Myocyte (in vitro differentiated cells): ENCODE results near the gene PRDM8. TPM values are rescaled to one million over a fixed set of nuclear protein-coding genes. Genes with fewer than 3 reads are reported as not detected.
"Not testable (repeated sequence)": the region's sequence is repeated elsewhere in the genome, so short reads cannot be mapped to it uniquely, and the experiment has no call there.

Source experiments
- DNase-seq: peaks from one replicate; pipeline ENCODE4 v3.0.0-alpha.2; 2012; ENCODE audit warnings: low read depth
- polyA plus RNA-seq: library from polyadenylated mRNA; unstranded; fragments of >200 nt; gene quantifications from one replicate; pipeline ENCODE4 v1.2.1, GENCODE V29; 2012; ENCODE audit warnings: missing spikeins
- total RNA-seq: library from RNA; depleted of rRNA; stranded (reverse); fragments of >200 nt; gene quantifications from 2 replicates; pipeline ENCODE4 v1.2.3, GENCODE V29; 2014

The PRDM8 gene
- 14.7 and 15.4 TPM in 2 replicates for total RNA-seq
- 8.3 TPM for polyA plus RNA-seq

DNA sequence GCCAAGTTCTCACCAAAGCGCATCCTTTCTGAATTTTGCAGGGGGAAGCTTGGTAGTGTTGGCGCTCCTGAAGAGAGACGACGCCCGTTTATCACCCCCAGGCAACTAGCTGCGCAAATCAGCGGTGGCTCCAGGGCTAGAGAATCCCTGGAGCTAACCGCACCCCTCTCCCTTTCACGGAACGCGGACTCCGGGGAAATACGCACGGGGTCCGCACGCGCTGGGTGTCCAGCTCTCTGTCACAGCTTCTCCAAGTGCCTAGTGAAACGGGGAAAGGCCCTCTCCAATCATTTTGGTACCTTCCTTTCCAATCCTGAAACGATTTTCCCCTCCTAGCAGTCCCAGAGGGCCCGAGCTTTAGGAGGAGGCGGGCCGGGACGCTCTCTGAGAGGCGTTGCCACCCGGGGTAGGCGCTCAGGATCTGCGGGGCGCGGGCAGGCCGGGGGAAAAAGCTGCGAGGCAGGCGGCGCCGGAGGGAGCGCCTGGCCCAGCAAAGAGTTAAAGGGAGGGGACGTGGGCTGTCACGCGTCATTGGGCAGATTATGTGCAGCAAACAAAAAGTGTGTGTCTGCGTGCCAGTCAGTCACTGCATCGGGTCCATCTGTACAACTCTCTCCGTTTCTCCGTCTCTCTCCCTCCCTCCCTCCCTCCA, at the start of gene PRDM8:
PRDM8 (plus strand) TSS at position 582 of the 652 bp plus-strand sequence. CDS start 2,578 bp downstream, outside the sequence.
- DNase-seq: no peak

DNA sequence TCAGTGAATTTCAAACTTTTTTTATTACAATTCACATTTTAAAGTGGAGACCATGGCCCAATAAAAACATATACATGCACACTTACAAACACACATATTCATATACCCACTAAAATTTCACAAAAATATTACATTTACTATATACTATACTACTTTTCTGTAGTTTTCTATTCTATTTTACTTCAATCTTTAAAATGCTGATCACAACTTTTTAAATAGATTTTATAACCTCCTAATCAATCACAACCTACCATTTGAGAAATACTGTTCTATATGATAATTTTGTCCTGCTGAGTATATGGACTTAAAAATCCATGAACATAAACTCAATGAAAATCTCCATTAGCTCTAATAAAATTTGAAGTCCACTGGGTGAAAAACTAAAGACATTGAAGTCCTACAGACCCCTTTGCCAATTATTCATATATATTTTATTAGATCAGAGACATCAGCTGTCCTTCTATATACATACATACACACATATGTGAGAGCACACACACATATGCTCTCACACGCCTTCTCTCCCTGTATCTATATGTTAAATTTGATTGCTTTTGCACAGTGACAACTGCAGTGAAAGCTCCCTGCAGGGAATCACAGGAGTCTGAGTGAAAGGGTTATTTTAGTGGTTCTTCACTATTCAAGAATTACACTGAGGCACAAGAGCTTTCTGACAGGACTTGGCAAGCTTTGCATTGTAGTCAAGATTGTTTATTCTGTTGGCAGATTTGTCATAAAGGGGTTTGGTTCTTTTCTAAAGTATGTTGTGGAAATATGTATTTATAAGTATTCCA, 46.7 kb upstream of the PRDM8 start:
- no peak for DNase-seq

DNA sequence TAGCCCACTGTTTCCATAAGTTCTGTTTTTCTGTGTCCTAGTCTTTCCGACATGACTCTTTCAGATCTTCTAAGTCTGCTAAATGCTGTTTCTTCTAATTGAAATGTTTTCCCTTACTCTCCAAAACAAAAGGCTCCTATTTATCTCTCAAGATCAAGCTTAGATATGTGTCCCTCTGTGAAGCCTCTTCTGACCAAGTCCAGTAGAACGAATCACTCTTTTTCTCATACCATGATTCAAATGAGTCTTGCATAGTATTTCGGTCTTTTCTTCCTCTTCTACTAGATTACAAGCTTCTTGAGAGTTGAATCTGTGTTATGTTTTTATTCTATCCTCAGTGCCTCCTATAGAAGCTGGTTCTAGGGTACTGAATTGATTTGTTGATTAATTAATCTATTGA, 45.3 kb upstream of the PRDM8 start:
- DNase-seq: no peak

DNA sequence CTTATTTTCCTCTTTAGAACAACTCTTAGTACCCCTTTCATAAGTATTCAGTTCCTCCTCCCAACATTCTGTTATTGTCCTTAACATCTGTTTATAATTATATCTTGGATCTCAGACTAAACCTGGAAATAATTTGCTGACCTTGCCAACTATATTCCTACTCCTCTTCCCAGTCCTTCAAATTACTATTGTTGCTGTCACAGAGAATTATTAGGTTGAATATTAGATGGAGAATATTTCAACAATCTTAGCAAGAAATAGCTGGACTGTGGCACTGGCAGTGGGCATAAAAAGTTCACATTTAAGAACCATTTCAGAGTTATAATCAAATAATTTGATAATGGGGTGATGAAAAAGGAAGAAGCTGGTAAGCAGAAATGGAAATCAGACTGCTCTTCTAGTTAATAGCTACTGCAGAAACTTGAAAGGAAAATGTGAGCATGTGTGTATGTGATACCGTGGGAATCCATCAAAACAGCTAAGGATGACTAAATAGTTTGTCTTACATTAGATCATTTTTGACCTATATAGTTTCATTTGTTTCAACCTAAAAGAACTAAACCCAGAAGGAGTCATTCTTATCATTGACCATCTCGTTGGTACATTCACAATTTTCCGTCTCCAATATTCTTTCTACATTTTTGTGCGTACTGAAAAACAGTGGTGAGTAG, 43.3 kb upstream of the PRDM8 start:
- no peak for DNase-seq

DNA sequence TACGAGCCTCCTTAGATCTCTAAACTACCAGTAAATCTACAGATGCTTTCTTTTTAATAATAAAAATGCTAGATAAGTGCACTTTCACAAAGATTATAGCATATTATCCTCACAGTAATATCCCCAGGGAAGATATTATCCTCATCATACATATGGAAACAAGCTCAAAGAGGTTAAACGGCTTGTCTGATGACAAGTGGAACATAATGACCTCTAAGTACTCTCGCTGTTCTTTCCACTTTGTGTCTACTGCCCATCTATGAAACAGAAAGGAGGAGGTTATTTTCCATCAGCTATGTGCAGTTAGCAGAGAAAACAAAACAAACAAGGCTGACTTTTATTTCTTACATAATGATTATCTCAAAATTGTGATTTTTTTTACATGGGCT, 42.8 kb upstream of the PRDM8 start:
- DNase-seq: no peak

DNA sequence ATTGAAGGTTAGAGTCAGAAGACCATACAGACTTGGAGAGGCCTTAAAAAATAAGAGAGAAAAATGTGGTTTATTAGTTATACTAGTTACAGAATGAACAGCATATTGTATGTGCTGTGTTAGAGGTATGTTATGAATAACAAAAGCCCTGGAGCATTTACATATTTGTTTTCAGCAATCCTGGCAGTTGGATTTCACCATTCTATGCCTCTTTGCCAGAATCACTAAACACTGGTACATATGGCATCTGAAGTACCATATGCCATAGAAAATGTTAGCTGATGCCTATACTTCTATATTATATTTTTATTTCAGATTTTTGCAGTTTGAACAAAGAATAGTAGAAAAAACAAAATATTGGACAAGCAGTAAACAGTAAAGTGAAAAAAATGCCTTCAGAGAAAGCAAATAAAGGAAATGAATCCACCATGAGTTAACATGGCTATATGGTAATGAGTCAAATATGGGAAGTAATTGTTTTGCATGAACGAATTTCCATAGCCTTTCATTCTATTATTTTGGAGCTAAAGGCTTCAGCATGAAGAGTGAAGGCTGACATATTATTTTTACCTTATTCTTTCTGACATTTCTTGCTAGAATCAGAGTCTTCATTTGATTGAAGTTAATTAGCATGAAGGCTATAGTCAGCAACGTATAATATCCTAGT, 41.9 kb upstream of the PRDM8 start:
- DNase-seq: no peak

DNA sequence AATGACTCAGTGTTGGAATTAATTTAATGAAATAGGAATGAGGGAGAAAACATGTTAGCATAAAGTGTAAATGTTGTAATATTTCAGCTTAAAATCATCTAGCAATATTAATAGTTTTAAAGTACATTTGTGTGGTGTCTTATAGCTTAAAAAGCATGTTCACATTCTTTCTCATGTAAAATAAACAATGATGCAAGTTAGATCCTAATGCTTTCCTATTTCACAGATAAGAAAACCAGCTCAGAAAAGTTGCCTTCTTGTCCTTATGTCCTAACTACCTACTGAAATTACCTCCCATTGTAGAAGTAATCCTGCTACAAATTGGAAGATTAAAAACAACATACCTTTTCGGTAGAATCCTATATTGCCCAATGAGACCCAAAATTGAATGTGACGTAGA, 40.9 kb upstream of the PRDM8 start:
- no peak for DNase-seq

DNA sequence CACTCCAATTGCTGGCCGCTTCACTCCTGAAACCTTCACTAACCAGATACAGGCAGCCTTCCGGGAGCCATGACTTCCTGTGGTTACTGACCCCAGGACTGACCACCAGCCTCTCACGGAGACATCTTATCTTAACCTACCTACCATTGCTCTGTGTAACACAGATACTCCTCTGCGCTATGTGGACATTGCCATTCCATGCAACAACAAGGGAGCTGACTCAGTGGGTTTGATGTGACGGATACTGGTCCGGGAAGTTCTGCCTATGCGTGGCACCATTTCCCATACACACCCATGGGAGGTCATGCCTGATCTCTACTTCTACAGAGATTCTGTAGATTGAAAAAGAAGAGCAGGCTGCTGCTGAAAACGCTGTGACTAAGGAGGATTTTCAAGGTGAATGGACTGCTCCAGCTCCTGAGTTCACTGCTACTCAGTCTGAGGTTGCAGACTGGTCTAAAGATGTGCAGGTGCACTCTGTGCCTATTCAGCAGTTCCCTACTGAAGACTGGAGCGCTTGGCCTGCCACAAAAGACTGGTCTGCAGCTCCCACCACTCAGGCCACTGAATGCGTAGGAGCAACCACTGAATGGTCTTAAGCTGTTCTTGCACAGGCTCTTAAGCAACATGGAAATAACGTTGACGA, 35.8 kb upstream of the PRDM8 start:
- DNase-seq: no peak

DNA sequence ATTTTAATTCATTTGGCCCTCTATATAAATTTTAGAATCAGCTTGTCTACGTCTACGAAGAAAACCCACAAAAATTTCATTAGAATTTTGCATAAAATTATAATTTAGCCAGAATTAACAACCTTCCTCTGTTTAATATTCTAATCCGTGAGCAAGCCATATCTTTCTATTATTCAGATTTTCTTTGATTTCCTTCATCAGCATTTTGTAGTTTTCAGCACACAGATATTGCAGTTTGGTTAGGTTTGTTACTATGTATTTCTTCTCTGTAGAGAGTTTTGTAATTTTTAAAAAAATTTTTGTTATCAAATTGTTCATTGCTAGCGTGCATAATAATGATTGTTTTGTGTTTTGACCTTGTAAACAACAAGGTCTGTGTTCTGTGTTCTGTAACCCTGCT, 34.9 kb upstream of the PRDM8 start:
- DNase-seq: no peak

DNA sequence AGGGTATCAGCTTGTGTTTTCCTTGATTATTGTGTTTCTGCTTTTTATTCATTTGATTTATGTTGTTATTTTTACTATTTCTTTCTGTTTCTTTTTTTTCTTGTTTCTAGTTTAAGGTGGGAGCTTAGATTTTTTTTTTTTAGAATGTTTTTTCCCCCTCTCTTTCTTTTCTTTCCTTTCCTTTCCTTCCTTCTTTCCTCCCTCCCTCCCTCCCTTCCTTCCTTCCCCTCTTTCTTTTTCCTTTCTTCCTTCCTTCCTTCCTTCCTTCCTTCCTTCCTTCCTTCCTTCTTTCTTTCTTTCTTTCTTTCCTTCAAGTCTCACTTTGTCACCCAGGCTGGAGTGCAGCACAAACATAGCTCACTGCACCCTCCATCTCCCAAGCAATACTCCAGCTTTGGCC, 31.4 kb upstream of the PRDM8 start:
- no peak for DNase-seq

DNA sequence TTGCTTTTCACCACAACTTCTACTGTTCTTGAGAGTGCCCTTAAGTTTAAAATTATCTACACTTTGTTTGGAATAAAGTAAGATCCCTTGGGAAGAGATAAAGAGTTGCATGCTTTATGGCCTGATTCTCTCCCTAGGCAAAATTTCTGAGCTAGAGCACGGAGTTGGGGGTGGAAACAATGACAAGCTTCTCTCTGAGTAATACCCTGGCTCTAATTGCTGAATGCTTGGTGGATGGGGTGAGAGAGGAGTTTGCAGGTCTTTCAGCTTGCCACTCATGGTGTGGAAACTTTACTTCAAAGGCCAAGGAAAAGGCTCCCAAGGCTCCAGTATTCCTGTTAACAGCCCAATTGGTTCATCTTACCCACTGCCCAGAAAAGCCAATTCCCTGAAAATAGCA, 26.1 kb upstream of the PRDM8 start:
- DNase-seq: no peak

DNA sequence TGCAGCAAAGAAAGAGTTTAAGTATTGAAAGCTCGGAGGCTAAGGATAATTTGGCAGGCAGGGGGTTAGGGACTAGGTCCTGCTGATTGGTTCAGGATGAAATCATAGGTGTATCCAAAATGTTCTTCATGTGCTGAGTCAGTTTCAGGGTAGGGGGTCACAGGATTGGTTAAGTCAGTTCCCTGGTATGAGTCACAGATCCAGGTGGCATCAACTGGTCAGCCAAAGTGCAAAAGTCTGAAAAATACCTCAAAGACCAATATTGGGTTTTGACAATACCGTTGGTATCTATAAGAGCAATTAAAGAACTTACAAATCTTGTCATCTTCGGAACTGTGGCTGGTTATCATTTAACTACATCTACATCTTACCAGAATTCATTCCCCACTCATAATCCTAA, 25.6 kb upstream of the PRDM8 start:
- no peak for DNase-seq

DNA sequence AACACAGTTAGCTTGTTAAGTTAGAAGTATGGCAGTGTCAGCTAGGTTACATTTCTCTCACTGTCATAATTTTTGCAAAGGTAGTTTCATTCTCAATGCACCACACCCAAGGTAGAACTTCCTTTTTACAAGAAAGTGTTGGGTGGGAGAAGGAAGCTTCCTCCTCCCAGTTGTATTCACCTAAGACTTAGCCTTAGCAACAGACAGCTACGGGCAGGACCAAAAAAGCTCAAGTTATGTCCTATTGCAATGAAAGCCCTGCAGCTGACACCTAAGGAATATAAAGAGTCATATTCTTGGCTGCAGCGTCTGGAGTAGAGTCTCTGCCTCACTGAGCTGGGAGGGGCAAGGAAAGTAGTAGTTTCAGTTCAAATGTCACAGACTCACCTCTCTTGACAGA, 25.1 kb upstream of the PRDM8 start:
- no peak for DNase-seq

DNA sequence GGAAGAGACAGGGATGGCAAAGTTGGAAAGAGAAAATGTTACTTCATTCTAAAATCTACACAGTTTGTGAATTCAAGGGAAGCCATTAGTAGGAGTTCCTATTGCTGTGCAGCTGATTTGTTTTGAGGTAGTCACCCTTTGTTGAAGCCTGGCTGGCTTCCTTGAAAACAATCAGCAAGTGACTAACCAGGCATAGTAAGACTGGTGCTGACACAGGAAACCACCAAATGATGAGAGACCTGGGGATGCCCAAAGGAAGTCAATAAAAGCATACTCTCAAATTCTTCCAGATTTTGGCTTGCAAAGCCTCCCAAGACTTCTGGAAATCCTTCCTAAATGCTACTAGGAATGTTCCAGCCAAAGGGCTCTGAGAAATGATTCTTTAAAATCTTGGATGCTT, 23.9 kb upstream of the PRDM8 start:
- peak; percentile 44 for DNase-seq

DNA sequence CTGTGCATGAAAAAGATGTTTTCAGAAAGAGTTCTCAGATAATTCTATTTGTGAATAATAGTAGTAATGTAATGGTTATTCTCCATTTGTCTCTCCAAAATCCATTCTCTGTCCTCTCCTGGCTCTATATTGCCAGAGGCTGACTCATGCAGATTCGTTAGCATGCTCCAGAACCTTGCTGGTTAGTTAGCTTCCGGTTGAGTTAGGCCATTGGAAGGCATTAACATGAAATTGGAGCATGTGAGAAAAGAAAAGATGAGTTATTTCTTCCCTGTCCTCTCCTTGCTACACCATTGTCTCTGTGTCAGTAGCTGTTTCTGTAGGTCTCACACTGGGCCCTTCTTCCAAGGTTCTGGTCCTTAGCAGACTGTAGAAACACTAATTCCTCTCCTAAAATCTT, 23.5 kb upstream of the PRDM8 start:
- DNase-seq: no peak

DNA sequence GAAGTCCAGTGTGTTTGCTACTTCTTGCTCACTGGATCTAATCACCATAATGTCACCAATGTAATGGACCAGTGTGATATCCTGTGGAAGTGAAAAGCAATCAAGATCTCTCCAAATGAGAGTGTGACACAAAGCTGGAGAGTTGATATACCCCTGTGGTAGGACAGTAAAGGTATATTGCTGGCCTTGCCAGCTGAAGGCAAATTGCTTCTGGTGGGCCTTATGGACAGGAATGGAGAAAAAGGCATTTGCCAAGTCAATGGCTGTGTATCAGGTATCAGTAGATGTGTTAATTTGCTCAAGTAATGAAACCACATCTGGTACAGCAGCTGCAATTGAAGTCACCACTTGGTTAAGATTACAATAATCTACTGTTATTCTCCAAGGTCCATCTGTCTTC, 19.5 kb upstream of the PRDM8 start:
- not testable (repeated sequence) for DNase-seq

DNA sequence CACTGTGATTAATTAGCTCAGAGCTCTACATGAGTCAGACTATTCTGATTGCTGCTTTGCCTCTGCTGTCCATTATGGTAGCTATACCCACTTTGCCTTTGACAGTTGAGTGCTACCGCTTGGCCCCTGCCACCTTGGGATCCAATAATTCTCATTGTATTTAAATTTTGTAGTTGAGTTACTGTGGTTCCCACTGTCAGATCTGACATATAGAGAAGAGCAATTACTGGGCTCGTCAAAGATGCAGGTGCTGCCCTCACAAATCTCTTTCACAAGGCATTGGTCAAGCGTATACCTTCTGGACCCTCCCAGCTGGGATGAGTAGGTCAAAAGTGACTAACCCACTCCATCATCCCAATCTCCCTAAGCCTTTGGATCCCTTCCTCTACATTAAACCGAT, 18.3 kb upstream of the PRDM8 start:
- no peak for DNase-seq

DNA sequence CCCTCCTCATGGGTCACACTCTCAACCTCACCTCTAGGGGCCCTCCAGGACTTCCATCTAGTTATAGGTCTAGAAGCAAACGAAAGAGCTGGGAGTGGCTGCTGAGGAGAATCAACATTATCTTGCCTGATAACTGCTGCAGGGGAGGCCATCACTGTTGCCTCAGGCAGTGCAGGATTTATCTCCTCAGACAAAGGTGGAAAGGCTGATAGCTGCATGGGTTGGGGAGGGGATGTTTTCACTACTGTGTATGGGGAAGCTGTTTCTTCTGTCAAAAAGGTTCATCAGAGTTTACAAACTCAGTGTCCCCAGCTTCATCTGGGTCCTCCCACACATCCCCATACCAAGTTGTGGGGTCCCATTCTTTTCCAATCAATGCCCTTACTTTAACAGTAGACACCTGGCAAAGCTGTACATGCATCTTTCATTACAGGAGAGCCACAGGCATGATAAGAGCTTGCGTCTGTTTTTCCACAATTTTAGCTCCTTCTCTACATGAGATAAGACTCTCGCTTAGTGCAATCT, 17.6 kb upstream of the PRDM8 start:
- no peak for DNase-seq

DNA sequence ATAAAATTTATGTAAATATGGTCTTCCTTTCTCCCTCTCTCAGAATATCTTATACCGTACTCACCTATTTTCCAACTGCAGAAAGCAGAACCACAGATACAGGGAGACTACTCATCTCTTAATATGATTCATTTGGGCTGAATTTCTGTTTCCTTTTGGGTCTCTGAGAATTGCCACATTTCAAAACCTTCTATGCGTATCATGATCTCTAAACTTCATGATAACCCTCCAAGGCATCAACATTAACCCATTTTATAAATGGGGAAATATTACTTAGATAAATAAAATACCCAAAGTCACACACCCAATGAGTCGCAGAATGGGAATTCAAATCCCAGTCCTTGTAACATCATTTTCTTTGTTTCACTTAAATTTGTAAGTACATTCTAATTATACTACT, 16.6 kb upstream of the PRDM8 start:
- no peak for DNase-seq

DNA sequence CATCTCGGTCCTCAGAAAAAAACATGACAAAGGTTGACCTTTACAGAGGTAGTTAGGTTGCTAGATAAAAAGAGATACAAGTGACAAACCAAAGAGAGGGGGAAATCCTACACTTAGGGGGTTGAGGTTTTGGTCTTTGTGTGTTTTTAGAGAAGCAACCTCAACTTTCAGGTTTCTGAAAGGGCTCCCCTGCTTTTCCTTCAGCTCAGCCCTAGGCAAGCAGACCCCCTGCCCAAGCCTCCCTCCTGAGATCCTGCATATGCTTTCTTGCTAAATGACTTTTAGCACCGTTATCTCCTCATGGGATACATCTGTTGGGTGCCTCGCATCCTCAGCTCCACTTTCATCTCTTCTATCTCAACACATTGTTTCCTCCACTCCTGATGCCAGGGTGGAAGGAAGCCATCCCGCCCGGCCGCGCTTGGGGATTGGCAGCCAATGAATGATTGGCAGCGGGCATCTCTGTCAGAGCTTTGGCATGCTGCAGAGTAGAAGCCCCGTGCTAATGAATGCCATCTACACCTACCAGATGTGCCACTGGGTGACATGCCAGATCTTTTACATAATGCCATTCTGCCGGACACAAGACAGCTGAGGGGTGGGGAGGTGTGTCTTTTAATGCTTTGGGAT, 15.0 kb upstream of the PRDM8 start:
- peak; percentile 51 for DNase-seq
